Loucy (cell line): ENCODE results near the gene VLDLR.

Experiments
- H2AFZ ChIP-seq: fragments of 200-600 bp; sonication (generic); 2 replicates; pipeline ENCODE4 v1.6.0; 2016; ENCODE audit warnings: antibody characterized with exemption, mild to moderate bottlenecking, low read length, moderate library complexity
- H3F3A ChIP-seq: fragments of 200-600 bp; 2 replicates; pipeline ENCODE4 v1.6.0; 2016; ENCODE audit warnings: antibody characterized with exemption, low read depth, mild to moderate bottlenecking
- H3K27me3 ChIP-seq: fragments of 200-600 bp; sonication (generic); 2 replicates; pipeline ENCODE4 v1.6.1; 2014; ENCODE audit warnings: low read length, mild to moderate bottlenecking; ENCODE audit not compliant: insufficient read depth, poor library complexity, severe bottlenecking
- H3K36me3 ChIP-seq: fragments of 200-600 bp; sonication (generic); 2 replicates; pipeline ENCODE4 v1.6.1; 2016; ENCODE audit warnings: low read length; ENCODE audit not compliant: insufficient read depth
- H3K4me1 ChIP-seq: fragments of 200-600 bp; sonication (generic); 2 replicates; pipeline ENCODE4 v1.5.1; 2014; ENCODE audit warnings: low read length, mild to moderate bottlenecking; ENCODE audit not compliant: insufficient read depth, poor library complexity, severe bottlenecking
- H3K4me2 ChIP-seq: fragments of 200-600 bp; sonication (generic); 2 replicates; pipeline ENCODE4 v1.6.0; 2014; ENCODE audit warnings: antibody characterized with exemption, low read length, low read depth, mild to moderate bottlenecking; ENCODE audit not compliant: poor library complexity, severe bottlenecking
- H3K4me3 ChIP-seq: fragments of 200-600 bp; sonication (generic); 2 replicates; pipeline ENCODE4 v1.5.1; 2014; ENCODE audit warnings: low read length, mild to moderate bottlenecking, mixed read lengths; ENCODE audit not compliant: poor library complexity, severe bottlenecking
- H3K79me2 ChIP-seq: fragments of 200-600 bp; sonication (generic); 2 replicates; pipeline ENCODE4 v1.6.1; 2014; ENCODE audit warnings: low read length; ENCODE audit not compliant: insufficient read depth
- H3K9ac ChIP-seq: fragments of 200-600 bp; sonication (generic); 2 replicates; pipeline ENCODE4 v1.6.0; 2014; ENCODE audit warnings: mild to moderate bottlenecking, low read depth, low read length, moderate library complexity; ENCODE audit not compliant: poor library complexity, severe bottlenecking
- H3K9me2 ChIP-seq: fragments of 200-600 bp; sonication (generic); replicated peaks from 2 replicates; pipeline ENCODE4 v1.6.1; 2016; ENCODE audit warnings: low read depth, low read length, mixed read lengths
- H3K9me3 ChIP-seq: fragments of 200-600 bp; sonication (generic); 2 replicates; pipeline ENCODE4 v1.6.1; 2014; ENCODE audit warnings: mild to moderate bottlenecking, antibody characterized with exemption, low read length, low read depth; ENCODE audit not compliant: insufficient read depth
- H4K20me1 ChIP-seq: fragments of 200-600 bp; sonication (generic); 2 replicates; pipeline ENCODE4 v1.6.0; 2014; ENCODE audit warnings: antibody characterized with exemption, low read length, mild to moderate bottlenecking; ENCODE audit not compliant: insufficient read depth, poor library complexity, severe bottlenecking
- EZH2phosphoT487 ChIP-seq: fragments of 200-600 bp; IDR thresholded peaks from 2 replicates; pipeline ENCODE4 v1.6.1; 2018; ENCODE audit warnings: antibody characterized with exemption, mild to moderate bottlenecking, moderate library complexity, borderline replicate concordance
- TF ChIP-seq, protein P1 (sequence below): fragments of 200-600 bp; sonication (generic); conservative IDR thresholded peaks from 2 replicates; pipeline ENCODE4 v1.5.1; 2014; ENCODE audit warnings: mild to moderate bottlenecking, antibody characterized with exemption, low read length

VLDLR gene

GRCh38 chr9:2603621-2604020, 18.0 kb upstream of the VLDLR start:
- no peaks in the 10 kb centered on the region for H3K36me3 ChIP-seq
- no peak overlapping the region for H2AFZ ChIP-seq
- TF ChIP-seq, protein P1, sequence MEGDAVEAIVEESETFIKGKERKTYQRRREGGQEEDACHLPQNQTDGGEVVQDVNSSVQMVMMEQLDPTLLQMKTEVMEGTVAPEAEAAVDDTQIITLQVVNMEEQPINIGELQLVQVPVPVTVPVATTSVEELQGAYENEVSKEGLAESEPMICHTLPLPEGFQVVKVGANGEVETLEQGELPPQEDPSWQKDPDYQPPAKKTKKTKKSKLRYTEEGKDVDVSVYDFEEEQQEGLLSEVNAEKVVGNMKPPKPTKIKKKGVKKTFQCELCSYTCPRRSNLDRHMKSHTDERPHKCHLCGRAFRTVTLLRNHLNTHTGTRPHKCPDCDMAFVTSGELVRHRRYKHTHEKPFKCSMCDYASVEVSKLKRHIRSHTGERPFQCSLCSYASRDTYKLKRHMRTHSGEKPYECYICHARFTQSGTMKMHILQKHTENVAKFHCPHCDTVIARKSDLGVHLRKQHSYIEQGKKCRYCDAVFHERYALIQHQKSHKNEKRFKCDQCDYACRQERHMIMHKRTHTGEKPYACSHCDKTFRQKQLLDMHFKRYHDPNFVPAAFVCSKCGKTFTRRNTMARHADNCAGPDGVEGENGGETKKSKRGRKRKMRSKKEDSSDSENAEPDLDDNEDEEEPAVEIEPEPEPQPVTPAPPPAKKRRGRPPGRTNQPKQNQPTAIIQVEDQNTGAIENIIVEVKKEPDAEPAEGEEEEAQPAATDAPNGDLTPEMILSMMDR: no peak
- no peak for TF ChIP-seq EZH2phosphoT487
- no peaks in the 10 kb centered on the region for H3K27me3 ChIP-seq
- H3K9me2 ChIP-seq: no peaks in the 10 kb centered on the region
- no peaks in the 10 kb centered on the region for H3K9me3 ChIP-seq
- H3K4me3 ChIP-seq: no peak overlapping the region
- H3K4me2 ChIP-seq: no peak overlapping the region
- no peaks in the 10 kb centered on the region for H4K20me1 ChIP-seq
- no peak overlapping the region for H3K9ac ChIP-seq
- no peaks in the 10 kb centered on the region for H3K79me2 ChIP-seq
- H3K4me1 ChIP-seq: peaks cover 3% of the 10 kb centered on the region
- no peaks in the 10 kb centered on the region for H3F3A ChIP-seq

DNA sequence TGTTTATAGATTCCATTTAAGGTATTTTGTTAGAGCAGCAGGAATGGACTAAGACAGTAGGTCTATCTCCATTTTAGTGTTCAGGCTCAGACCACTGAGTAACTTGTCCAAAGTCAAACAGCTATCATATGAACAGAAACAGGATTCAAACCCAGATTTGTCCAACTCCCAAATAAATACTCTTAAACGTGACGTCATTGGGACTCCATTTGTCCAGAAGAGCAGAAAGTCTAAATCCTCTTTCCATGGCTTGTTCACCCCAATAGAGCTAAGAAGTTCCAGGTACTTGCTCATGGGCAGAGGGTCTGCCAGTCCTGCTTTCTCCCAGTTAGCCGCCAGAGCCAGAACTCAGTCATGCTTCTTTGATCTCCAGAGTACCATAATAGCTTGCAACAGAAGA, 16.3 kb upstream of the VLDLR start:
- Histone ChIP-seq H3K36me3 (no peaks in the 10 kb centered on the region), H4K20me1 (no peaks in the 10 kb centered on the region), H3K4me3 (no peak overlapping the region), H3K4me1 (peaks cover 6% of the 10 kb centered on the region), H3K79me2 (no peaks in the 10 kb centered on the region), H2AFZ (no peak overlapping the region), H3K27me3 (no peaks in the 10 kb centered on the region), H3K9ac (no peak overlapping the region), H3K9me3 (no peaks in the 10 kb centered on the region), H3K9me2 (no peaks in the 10 kb centered on the region), H3F3A (no peaks in the 10 kb centered on the region), H3K4me2 (no peak overlapping the region)
- no peak for TF ChIP-seq EZH2phosphoT487
- TF ChIP-seq, protein P1: no peak

GRCh38 chr9:2608276-2608675, 13.3 kb upstream of the VLDLR start:
- H3K36me3 ChIP-seq: no peaks in the 10 kb centered on the region
- TF ChIP-seq, protein P1: no peak
- no peak for TF ChIP-seq EZH2phosphoT487
- no peak overlapping the region for H3K4me2 ChIP-seq
- H3F3A ChIP-seq: no peaks in the 10 kb centered on the region
- peaks cover 6% of the 10 kb centered on the region for H3K4me1 ChIP-seq
- H3K9ac ChIP-seq: no peak overlapping the region
- no peak overlapping the region for H2AFZ ChIP-seq
- H3K4me3 ChIP-seq: no peak overlapping the region
- no peaks in the 10 kb centered on the region for H3K9me3 ChIP-seq
- no peaks in the 10 kb centered on the region for H3K27me3 ChIP-seq
- H3K79me2 ChIP-seq: no peaks in the 10 kb centered on the region
- H4K20me1 ChIP-seq: no peaks in the 10 kb centered on the region
- no peaks in the 10 kb centered on the region for H3K9me2 ChIP-seq
